ENCODE measurements around the gene APOD.

DNA sequence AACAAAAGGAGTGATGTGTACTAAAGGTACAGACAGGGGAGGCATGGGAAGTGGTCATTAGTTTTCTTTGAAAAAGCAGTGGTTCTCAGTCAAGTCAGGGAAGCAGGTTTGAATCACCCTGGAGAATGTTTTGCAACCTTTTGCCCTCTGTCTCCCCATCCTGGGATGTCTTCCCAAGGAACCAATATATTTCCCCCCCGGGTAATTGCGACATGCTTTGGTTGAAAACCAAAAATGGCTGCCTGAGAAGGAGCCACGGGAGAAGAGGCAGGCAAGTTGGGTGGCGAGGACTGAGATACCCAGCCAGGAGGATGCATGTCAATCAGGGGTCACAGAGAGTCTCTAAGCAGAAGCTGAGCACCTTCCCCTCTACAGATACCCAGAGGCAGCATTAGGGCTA, 20.4 kb downstream of the APOD start:
- TF ChIP-seq, protein P1, sequence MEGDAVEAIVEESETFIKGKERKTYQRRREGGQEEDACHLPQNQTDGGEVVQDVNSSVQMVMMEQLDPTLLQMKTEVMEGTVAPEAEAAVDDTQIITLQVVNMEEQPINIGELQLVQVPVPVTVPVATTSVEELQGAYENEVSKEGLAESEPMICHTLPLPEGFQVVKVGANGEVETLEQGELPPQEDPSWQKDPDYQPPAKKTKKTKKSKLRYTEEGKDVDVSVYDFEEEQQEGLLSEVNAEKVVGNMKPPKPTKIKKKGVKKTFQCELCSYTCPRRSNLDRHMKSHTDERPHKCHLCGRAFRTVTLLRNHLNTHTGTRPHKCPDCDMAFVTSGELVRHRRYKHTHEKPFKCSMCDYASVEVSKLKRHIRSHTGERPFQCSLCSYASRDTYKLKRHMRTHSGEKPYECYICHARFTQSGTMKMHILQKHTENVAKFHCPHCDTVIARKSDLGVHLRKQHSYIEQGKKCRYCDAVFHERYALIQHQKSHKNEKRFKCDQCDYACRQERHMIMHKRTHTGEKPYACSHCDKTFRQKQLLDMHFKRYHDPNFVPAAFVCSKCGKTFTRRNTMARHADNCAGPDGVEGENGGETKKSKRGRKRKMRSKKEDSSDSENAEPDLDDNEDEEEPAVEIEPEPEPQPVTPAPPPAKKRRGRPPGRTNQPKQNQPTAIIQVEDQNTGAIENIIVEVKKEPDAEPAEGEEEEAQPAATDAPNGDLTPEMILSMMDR (IDR thresholded peaks at IDR 0.05), result no peak
- no peak for TF ChIP-seq POLR2A (IDR thresholded peaks at IDR 0.05)
